ENCODE results near the gene SNX20. TPM values are rescaled to one million over a fixed set of nuclear protein-coding genes. Genes with fewer than 3 reads are reported as not detected.

SNX20 gene
- total RNA-seq, 1 experiment from 2014 or later, result 0.10 TPM

- in situ Hi-C loops (cut with HindIII; ENCODE audit: low pct_unique_long_range_greater_than_20kb, low sequenced_read_pairs) (no loop called here), intact Hi-C loops (cut with micrococcal nuclease; ENCODE audit: unreplicated experiment) (no loop called here)
- DNase-seq (ENCODE audit: low read depth, low spot score), result no peak
- TF ChIP-seq TCF7L2 (IDR thresholded peaks at IDR 0.05; ENCODE audit: low read depth, low read length) (no peak), SIN3A (IDR thresholded peaks at IDR 0.05; ENCODE audit: borderline replicate concordance, insufficient read depth, low read depth, low read length) (no peak), POLR2AphosphoS5 (IDR thresholded peaks at IDR 0.05; ENCODE audit: low read depth, low read length) (no peak), CTCF (IDR thresholded peaks at IDR 0.05) (no peak)
- TF ChIP-seq, protein P1, sequence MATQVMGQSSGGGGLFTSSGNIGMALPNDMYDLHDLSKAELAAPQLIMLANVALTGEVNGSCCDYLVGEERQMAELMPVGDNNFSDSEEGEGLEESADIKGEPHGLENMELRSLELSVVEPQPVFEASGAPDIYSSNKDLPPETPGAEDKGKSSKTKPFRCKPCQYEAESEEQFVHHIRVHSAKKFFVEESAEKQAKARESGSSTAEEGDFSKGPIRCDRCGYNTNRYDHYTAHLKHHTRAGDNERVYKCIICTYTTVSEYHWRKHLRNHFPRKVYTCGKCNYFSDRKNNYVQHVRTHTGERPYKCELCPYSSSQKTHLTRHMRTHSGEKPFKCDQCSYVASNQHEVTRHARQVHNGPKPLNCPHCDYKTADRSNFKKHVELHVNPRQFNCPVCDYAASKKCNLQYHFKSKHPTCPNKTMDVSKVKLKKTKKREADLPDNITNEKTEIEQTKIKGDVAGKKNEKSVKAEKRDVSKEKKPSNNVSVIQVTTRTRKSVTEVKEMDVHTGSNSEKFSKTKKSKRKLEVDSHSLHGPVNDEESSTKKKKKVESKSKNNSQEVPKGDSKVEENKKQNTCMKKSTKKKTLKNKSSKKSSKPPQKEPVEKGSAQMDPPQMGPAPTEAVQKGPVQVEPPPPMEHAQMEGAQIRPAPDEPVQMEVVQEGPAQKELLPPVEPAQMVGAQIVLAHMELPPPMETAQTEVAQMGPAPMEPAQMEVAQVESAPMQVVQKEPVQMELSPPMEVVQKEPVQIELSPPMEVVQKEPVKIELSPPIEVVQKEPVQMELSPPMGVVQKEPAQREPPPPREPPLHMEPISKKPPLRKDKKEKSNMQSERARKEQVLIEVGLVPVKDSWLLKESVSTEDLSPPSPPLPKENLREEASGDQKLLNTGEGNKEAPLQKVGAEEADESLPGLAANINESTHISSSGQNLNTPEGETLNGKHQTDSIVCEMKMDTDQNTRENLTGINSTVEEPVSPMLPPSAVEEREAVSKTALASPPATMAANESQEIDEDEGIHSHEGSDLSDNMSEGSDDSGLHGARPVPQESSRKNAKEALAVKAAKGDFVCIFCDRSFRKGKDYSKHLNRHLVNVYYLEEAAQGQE (IDR thresholded peaks at IDR 0.05; ENCODE audit: insufficient read depth in 1 of 2, low read depth in 2 of 2, low read length in 1 of 2), result no peak
- Histone ChIP-seq H3K4me3 (ENCODE audit: low read depth in 2 of 2, low read length in 2 of 2) (no peak overlapping the region), H3K4me1 (ENCODE audit: control insufficient read depth, insufficient read depth, low read length) (no peaks in the 10 kb centered on the region), H3K36me3 (ENCODE audit: control insufficient read depth, insufficient read depth, low read length) (no peaks in the 10 kb centered on the region), H3K9me3 (ENCODE audit: control insufficient read depth, insufficient read depth, low read depth, low read length) (no peaks in the 10 kb centered on the region), H3K27me3 (ENCODE audit: control insufficient read depth, insufficient read depth, low read length) (no peaks in the 10 kb centered on the region; the same call in 1 of the 2 replicates), H3K27ac (ENCODE audit: low read length) (no peak overlapping the region)
- BruUV-seq (replicated peaks), result no TSS peak
- POLR2A ChIA-PET, result no interaction called here
- no peak for ATAC-seq
- CTCF ChIA-PET, result no interaction called here
These were observed 2.7 kb upstream of the SNX20 start for GRCh38 chr16:50683689-50684374.

DNA sequence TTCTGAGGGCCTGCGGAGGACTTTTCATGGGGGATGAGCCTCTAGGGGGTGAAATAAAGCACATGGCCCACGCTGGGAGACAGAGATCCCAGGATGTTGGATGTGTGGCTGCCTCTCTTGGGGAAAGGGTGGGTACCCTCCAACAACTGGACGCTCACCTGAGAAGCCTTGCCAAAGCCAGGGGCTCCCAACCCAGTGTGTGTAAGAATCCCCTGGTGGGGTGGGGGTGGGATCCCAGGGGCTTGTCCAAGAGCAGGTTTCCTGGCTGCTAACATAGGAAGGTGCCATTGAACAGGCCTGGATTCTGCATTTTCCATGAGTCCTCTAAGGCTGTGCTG is 587 bp downstream of the SNX20 start:
- ATAC-seq, result no peak

More for the DNA sequence above, 587 bp downstream of the SNX20 start:
- Histone ChIP-seq H3K9me3 (ENCODE audit: control insufficient read depth, insufficient read depth, low read depth, low read length) (no peaks in the 10 kb centered on the region), H3K4me3 (ENCODE audit: low read depth in 2 of 2, low read length in 2 of 2) (no peak overlapping the region), H3K27ac (ENCODE audit: low read length) (no peak overlapping the region), H3K36me3 (ENCODE audit: control insufficient read depth, insufficient read depth, low read length) (no peaks in the 10 kb centered on the region), H3K4me1 (ENCODE audit: control insufficient read depth, insufficient read depth, low read length) (no peaks in the 10 kb centered on the region), H3K27me3 (ENCODE audit: control insufficient read depth, insufficient read depth, low read length) (no peaks in the 10 kb centered on the region)
- intact Hi-C loops (cut with micrococcal nuclease; ENCODE audit: unreplicated experiment) (no loop called here), in situ Hi-C loops (cut with HindIII; ENCODE audit: low pct_unique_long_range_greater_than_20kb, low sequenced_read_pairs) (no loop called here)
- ChIA-PET POLR2A (no interaction called here), CTCF (no interaction called here)
- no TSS peak for BruUV-seq (replicated peaks)
- no peak for DNase-seq (ENCODE audit: low read depth, low spot score)
- TF ChIP-seq CTCF (IDR thresholded peaks at IDR 0.05) (no peak), TCF7L2 (IDR thresholded peaks at IDR 0.05; ENCODE audit: low read depth, low read length) (no peak), SIN3A (IDR thresholded peaks at IDR 0.05; ENCODE audit: borderline replicate concordance, insufficient read depth, low read depth, low read length) (no peak), POLR2AphosphoS5 (IDR thresholded peaks at IDR 0.05; ENCODE audit: low read depth, low read length) (no peak)
- TF ChIP-seq, protein P1 (IDR thresholded peaks at IDR 0.05; ENCODE audit: insufficient read depth in 1 of 2, low read depth in 2 of 2, low read length in 1 of 2), result no peak
